ENCODE data around the gene PSMG4. TPM values are rescaled to one million over a fixed set of nuclear protein-coding genes. Genes with fewer than 3 reads are reported as not detected.

Gene PSMG4
- total and polyA plus RNA-seq, 8 donors = 16.9 to 27.5 (median 22.2) TPM

DNA sequence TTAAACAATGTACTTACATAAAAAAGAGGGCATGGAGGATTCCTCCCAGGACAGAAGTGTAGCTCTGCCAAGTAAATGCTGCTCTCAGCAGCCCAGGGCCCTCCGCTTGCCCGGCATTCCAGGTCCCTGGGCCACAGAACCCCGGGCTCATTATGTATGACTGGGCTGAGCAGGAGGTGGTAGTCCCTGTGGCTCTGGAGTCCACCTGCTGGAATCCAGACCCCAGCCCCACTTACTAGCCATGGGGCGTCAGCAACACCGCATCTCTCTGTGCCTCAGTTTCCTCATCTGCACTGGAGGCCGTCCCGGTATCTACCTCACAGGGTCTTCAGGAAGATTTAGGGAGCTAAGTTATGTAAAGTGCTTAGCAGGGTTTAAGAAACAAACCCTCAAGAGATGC is 55.4 kb downstream of the PSMG4 start:
- Histone ChIP-seq H3K4me3 (no peak overlapping the region), H3K9me3 (no peaks in the 10 kb centered on the region), H3K27ac (no peak overlapping the region), H3K36me3 (peaks cover 0 to 6% of the 10 kb centered on the region in 2 donors), H3K27me3 (no peaks in the 10 kb centered on the region), H3K4me1 (peaks cover 0 to 5% of the 10 kb centered on the region in 2 donors)
- intact Hi-C loops (cut with DNase I) = no loop called here
- no peak for TF ChIP-seq CTCF (IDR thresholded peaks at IDR 0.05)
- DNase-seq (no peak), ATAC-seq (no peak)

DNA sequence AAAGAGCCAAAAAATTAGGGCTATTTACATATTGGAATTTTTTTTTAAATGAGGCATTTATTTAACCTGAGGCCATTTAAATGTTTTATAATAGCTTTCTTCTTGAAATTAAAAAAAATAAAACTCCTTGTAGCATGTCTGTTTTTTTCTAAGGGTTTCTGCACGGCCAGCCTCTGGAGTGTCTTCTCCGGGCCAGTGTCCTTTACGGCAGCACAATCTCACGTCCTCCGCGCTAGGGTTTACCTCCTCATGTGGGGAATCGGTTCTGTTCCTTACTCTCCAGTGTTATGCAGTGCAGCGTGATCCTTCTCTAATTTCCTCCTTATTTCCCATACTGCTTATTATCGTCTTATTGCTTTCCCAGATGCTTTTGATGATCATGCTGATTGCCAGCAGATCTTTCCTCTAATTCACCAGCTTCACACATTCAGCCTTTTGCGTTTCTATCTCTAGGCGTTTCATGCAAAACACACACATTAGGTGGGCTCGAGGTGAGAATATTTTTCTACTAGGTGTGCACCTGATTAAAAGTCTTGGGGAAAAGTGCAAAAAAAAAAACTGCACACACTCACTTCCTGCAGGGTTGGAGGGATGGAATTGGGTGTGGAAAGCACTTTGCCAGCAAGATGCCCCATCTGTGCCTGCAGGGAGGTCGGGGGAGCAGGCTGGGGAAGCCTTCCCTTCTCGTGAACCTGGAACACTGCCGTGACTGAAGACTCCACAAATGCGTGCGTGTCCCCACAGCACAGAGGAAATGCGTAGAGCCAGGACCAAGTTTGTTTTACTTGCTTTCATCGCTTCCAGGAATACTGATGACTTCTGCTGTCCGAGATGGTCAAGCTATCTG is 56.1 kb downstream of the PSMG4 start:
- H3K27ac ChIP-seq = no peak overlapping the region
- H3K36me3 ChIP-seq = peaks cover 0 to 6% of the 10 kb centered on the region in 2 donors
- no peaks in the 10 kb centered on the region for H3K9me3 ChIP-seq
- peaks cover 0 to 5% of the 10 kb centered on the region in 2 donors for H3K4me1 ChIP-seq
- intact Hi-C loops (cut with DNase I) = no loop called here
- ATAC-seq = no peak
- H3K27me3 ChIP-seq = no peaks in the 10 kb centered on the region
- H3K4me3 ChIP-seq = no peak overlapping the region
- no peak for TF ChIP-seq CTCF (IDR thresholded peaks at IDR 0.05)
- no peak for DNase-seq

DNA sequence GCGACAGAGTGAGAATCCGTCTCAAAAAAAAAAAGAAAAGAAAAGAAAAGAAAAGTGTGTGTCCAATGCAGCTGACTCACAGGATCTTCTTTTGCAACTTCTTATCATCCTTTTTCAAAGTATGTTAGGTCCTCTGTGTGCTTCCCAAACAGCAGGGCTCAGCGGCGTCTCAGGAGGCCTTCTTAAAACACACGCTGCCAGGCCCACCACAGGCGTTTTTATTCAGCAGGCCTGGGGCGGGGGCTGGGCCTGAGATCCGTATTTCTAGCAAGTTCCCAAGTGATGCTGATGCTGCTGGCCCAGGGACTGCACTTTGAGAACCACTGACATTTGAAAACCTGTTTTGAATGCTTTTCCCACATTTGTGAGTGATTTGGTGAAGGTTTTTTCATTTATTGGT is 57.1 kb downstream of the PSMG4 start:
- TF ChIP-seq CTCF (IDR thresholded peaks at IDR 0.05) = no peak
- intact Hi-C loops (cut with DNase I) = no loop called here
- Histone ChIP-seq H3K4me1 (peaks cover 0 to 5% of the 10 kb centered on the region in 2 donors), H3K9me3 (no peaks in the 10 kb centered on the region), H3K36me3 (peaks cover 0 to 6% of the 10 kb centered on the region in 2 donors), H3K4me3 (no peak overlapping the region), H3K27me3 (no peaks in the 10 kb centered on the region), H3K27ac (no peak overlapping the region)
- DNase-seq = no peak
- ATAC-seq = no peak

GRCh38 chr6:3316331-3316730 is 57.6 kb downstream of the PSMG4 start:
- no peaks in the 10 kb centered on the region for H3K27me3 ChIP-seq
- peaks cover 0 to 5% of the 10 kb centered on the region in 2 donors for H3K4me1 ChIP-seq
- no peaks in the 10 kb centered on the region for H3K9me3 ChIP-seq
- H3K27ac ChIP-seq = no peak overlapping the region
- ATAC-seq (no peak), DNase-seq (no peak)
- TF ChIP-seq CTCF (IDR thresholded peaks at IDR 0.05) = no peak
- peaks cover 0 to 6% of the 10 kb centered on the region in 2 donors for H3K36me3 ChIP-seq
- intact Hi-C loops (cut with DNase I) = no loop called here
- no peak overlapping the region for H3K4me3 ChIP-seq

DNA sequence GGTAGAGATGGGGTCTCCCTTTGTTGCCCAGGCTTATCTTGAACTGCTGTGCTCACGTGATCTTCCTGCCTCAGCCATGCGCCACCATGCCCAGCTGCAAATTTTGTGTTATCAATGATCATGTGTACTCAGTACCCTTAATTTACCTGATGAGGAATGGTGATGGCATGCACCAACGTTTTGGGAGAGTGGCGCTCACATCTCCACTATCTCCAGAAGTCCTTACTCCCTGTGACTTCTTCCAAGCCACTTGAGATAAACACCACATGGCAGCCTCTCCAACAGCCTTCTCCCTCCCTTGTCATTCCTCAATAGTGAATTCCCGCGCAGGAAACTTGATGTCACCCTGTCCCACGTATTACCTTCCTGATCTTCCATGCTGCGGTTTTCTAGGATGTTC is 58.1 kb downstream of the PSMG4 start:
- no peaks in the 10 kb centered on the region for H3K9me3 ChIP-seq
- no peak for TF ChIP-seq CTCF (IDR thresholded peaks at IDR 0.05)
- H3K4me1 ChIP-seq = peaks cover 0 to 5% of the 10 kb centered on the region in 2 donors
- no peak for DNase-seq
- no peak overlapping the region for H3K27ac ChIP-seq
- intact Hi-C loops (cut with DNase I) = no loop called here
- H3K27me3 ChIP-seq = no peaks in the 10 kb centered on the region
- no peak overlapping the region for H3K4me3 ChIP-seq
- ATAC-seq = no peak
- H3K36me3 ChIP-seq = peaks cover 0 to 6% of the 10 kb centered on the region in 2 donors

Other genes starting within 250 kb of the PSMG4 start
- gene RIPK1, start 190.5 kb upstream of the PSMG4 start, total RNA-seq = 10 to 100 TPM; 22.1 to 23.2 TPM
- gene RIPK1, start 190.5 kb upstream of the PSMG4 start, polyA plus RNA-seq (ENCODE audit: insufficient read length in 6 of 6) = 10 to 100 TPM; 18.9 to 24.9 (median 21.4) TPM
- 10 to 100 TPM; 13.1 to 14.9 TPM for gene BPHL, start 140.2 kb upstream of the PSMG4 start, total RNA-seq
- gene BPHL, start 140.2 kb upstream of the PSMG4 start, polyA plus RNA-seq (ENCODE audit: insufficient read length in 6 of 6) = 10 to 100 TPM; 37.6 to 47.9 (median 42.8) TPM
- gene TUBB2A, start 101.4 kb upstream of the PSMG4 start, total RNA-seq = 10 to 100 TPM; 27.0 to 42.5 TPM
- gene TUBB2A, start 101.4 kb upstream of the PSMG4 start, polyA plus RNA-seq (ENCODE audit: insufficient read length in 6 of 6) = 10 to 100 TPM; 14.8 to 30.3 (median 22.0) TPM
- 1 to 10 TPM; 2.2 to 4.1 TPM for gene TUBB2B, start 31.3 kb upstream of the PSMG4 start, total RNA-seq
- 10 to 100 TPM in 2 of 6 donors, 1 to 10 TPM in 4; 6.0 to 16.5 (median 9.3) TPM for gene TUBB2B, start 31.3 kb upstream of the PSMG4 start, polyA plus RNA-seq (ENCODE audit: insufficient read length in 6 of 6)
- 10 to 100 TPM; 24.4 to 25.7 TPM for gene SLC22A23, start 198.1 kb downstream of the PSMG4 start, total RNA-seq
- gene SLC22A23, start 198.1 kb downstream of the PSMG4 start, polyA plus RNA-seq (ENCODE audit: insufficient read length in 6 of 6) = 10 to 100 TPM; 19.7 to 31.2 (median 21.8) TPM

Measured in left lung (tissue), 10 donors.